ENCODE measurements around the gene ADGRL1. TPM values are rescaled to one million over a fixed set of nuclear protein-coding genes. Genes with fewer than 3 reads are reported as not detected.

ADGRL1 gene
- total and polyA plus RNA-seq, 9 of the 15 experiments (the other 6 are each of a cell fraction or from before 2014, with no cell fraction given), result 0.14 to 37.0 (median 8.6) TPM

DNA sequence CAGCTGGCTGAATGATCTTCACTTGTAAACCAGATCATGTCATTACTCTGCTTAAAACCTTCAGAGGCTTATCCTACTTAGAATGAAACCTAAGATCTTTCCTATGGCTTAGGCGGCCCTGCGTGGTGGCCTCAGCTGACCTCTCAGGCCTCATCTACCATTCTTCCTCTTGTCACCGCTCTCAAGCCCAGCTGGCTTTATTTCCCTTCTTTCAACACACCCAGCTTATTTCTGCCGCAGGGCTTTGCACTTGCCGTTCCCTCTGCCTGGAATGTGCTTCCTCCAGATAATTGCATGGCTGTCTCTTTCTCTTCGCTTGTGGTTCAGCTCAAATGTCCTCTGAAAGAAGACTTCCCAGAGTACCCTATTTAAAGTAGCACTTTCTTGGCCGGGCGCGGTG is 66.0 kb downstream of the ADGRL1 start (continued):
- TF ChIP-seq, protein P1, sequence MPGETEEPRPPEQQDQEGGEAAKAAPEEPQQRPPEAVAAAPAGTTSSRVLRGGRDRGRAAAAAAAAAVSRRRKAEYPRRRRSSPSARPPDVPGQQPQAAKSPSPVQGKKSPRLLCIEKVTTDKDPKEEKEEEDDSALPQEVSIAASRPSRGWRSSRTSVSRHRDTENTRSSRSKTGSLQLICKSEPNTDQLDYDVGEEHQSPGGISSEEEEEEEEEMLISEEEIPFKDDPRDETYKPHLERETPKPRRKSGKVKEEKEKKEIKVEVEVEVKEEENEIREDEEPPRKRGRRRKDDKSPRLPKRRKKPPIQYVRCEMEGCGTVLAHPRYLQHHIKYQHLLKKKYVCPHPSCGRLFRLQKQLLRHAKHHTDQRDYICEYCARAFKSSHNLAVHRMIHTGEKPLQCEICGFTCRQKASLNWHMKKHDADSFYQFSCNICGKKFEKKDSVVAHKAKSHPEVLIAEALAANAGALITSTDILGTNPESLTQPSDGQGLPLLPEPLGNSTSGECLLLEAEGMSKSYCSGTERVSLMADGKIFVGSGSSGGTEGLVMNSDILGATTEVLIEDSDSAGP (CRISPR knock-in tag; IDR thresholded peaks at IDR 0.05), result no peak
- TF ChIP-seq NEUROD1 (IDR thresholded peaks at IDR 0.05; ENCODE audit: borderline replicate concordance, low read depth, low read length, partially characterized antibody) (no peak), TEAD2 (tag; IDR thresholded peaks at IDR 0.05) (peak; percentile 66), TEAD4 (IDR thresholded peaks at IDR 0.05; ENCODE audit: low read length) (no peak), TEAD4 (CRISPR knock-in tag; IDR thresholded peaks at IDR 0.05; ENCODE audit: borderline replicate concordance) (no peak), KLF13 (tag; IDR thresholded peaks at IDR 0.05; ENCODE audit: borderline replicate concordance, low read depth) (no peak), RCOR1 (IDR thresholded peaks at IDR 0.05; ENCODE audit: borderline replicate concordance in 1 of 2, low read depth in 2 of 2, low read length in 2 of 2) (peak in 1 of 2 experiments; percentile 61; a peak in 1 of 4 replicates), POLR2AphosphoS5 (IDR thresholded peaks at IDR 0.05; ENCODE audit: control insufficient read depth, insufficient read depth, low read depth, low read length) (no peak), TCFL5 (CRISPR knock-in tag; conservative IDR thresholded peaks at IDR 0.05) (no peak), ZNF354B (CRISPR knock-in tag; IDR thresholded peaks at IDR 0.05) (no peak), ZNF12 (CRISPR knock-in tag; IDR thresholded peaks at IDR 0.05) (no peak), HOXB6 (CRISPR knock-in tag; IDR thresholded peaks at IDR 0.05; ENCODE audit: borderline replicate concordance) (no peak), HNRNPLL (IDR thresholded peaks at IDR 0.05; ENCODE audit: low read depth, low read length, poor library complexity, severe bottlenecking) (no peak), NBN (IDR thresholded peaks at IDR 0.05; ENCODE audit: low read depth) (0 out of 2 replicates have a peak, but pooled peaks have one; percentile 45), CBX1 (IDR thresholded peaks at IDR 0.05; ENCODE audit: low read depth) (no peak), MEIS2 (IDR thresholded peaks at IDR 0.05; ENCODE audit: partially characterized antibody) (peak; percentile 84), FOXK2 (conservative IDR thresholded peaks at IDR 0.05 in 1 of 2, IDR thresholded peaks at IDR 0.05 in 1 of 2; ENCODE audit: low read depth in 2 of 2) (peak in 1 of 2 experiments; percentile 68; a peak in 2 of 4 replicates)
- TF ChIP-seq, protein P2, sequence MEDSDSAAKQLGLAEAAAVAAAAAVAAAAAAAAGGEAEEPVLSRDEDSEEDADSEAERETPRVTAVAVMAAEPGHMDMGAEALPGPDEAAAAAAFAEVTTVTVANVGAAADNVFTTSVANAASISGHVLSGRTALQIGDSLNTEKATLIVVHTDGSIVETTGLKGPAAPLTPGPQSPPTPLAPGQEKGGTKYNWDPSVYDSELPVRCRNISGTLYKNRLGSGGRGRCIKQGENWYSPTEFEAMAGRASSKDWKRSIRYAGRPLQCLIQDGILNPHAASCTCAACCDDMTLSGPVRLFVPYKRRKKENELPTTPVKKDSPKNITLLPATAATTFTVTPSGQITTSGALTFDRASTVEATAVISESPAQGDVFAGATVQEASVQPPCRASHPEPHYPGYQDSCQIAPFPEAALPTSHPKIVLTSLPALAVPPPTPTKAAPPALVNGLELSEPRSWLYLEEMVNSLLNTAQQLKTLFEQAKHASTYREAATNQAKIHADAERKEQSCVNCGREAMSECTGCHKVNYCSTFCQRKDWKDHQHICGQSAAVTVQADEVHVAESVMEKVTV (CRISPR knock-in tag; IDR thresholded peaks at IDR 0.05), result no peak
- TF ChIP-seq, protein P3, sequence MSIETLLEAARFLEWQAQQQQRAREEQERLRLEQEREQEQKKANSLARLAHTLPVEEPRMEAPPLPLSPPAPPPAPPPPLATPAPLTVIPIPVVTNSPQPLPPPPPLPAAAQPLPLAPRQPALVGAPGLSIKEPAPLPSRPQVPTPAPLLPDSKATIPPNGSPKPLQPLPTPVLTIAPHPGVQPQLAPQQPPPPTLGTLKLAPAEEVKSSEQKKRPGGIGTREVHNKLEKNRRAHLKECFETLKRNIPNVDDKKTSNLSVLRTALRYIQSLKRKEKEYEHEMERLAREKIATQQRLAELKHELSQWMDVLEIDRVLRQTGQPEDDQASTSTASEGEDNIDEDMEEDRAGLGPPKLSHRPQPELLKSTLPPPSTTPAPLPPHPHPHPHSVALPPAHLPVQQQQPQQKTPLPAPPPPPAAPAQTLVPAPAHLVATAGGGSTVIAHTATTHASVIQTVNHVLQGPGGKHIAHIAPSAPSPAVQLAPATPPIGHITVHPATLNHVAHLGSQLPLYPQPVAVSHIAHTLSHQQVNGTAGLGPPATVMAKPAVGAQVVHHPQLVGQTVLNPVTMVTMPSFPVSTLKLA (conservative IDR thresholded peaks at IDR 0.05), result no peak
- TF ChIP-seq, protein P4, sequence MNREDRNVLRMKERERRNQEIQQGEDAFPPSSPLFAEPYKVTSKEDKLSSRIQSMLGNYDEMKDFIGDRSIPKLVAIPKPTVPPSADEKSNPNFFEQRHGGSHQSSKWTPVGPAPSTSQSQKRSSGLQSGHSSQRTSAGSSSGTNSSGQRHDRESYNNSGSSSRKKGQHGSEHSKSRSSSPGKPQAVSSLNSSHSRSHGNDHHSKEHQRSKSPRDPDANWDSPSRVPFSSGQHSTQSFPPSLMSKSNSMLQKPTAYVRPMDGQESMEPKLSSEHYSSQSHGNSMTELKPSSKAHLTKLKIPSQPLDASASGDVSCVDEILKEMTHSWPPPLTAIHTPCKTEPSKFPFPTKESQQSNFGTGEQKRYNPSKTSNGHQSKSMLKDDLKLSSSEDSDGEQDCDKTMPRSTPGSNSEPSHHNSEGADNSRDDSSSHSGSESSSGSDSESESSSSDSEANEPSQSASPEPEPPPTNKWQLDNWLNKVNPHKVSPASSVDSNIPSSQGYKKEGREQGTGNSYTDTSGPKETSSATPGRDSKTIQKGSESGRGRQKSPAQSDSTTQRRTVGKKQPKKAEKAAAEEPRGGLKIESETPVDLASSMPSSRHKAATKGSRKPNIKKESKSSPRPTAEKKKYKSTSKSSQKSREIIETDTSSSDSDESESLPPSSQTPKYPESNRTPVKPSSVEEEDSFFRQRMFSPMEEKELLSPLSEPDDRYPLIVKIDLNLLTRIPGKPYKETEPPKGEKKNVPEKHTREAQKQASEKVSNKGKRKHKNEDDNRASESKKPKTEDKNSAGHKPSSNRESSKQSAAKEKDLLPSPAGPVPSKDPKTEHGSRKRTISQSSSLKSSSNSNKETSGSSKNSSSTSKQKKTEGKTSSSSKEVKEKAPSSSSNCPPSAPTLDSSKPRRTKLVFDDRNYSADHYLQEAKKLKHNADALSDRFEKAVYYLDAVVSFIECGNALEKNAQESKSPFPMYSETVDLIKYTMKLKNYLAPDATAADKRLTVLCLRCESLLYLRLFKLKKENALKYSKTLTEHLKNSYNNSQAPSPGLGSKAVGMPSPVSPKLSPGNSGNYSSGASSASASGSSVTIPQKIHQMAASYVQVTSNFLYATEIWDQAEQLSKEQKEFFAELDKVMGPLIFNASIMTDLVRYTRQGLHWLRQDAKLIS (CRISPR knock-in tag; IDR thresholded peaks at IDR 0.05), result no peak
